K562 (cell line): ENCODE measurements around the gene BACE2.

Experiments used
- GTF2E2 ChIP-seq: fragments of 200-800 bp; sonication (Bioruptor generic); IDR thresholded peaks from 2 replicates; pipeline ENCODE4 v1.6.1; 2016; ENCODE audit warnings: missing genetic modification characterization, missing compliant biosample characterization
- TF ChIP-seq, protein P1 (sequence below): conservative IDR thresholded peaks from 2 replicates; pipeline ENCODE4 v1.6.1; 2011; ENCODE audit warnings: low read depth, mild to moderate bottlenecking, low read length; ENCODE audit not compliant: control insufficient read depth

DNA sequence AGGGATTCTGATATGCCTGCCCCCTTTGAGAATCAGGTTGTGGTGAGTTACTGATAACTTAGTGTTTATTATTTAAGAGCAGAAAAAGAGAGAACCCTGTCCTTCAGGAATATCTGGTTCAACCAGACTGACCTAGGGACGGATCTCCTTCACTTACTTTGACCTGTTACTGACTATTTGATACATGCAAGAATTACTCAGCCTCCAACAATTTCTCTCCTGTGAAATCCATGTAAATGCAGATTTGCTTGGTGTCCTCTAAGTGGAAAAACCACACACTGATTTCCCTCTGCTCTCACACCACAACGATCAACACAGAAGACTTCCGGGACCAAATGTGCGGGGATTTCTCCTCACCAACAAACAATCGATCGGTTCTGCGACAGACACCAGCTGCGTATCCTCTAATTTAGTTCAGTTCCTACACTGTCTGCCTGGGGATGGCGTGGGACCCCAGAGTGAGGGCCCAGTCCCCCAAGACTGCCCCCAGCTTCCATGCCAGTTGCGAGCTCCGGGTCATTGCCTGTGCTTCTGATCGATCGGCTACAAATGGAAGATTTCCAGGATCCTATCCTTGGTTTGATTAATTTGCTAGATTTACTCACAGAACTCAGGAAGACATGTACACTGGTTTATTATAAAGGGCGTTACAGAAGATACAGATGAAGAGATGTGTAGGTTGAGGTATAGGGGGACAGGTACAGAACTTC is 51.7 kb downstream of the BACE2 start:
- TF ChIP-seq GTF2E2 = no peak
- TF ChIP-seq, protein P1, sequence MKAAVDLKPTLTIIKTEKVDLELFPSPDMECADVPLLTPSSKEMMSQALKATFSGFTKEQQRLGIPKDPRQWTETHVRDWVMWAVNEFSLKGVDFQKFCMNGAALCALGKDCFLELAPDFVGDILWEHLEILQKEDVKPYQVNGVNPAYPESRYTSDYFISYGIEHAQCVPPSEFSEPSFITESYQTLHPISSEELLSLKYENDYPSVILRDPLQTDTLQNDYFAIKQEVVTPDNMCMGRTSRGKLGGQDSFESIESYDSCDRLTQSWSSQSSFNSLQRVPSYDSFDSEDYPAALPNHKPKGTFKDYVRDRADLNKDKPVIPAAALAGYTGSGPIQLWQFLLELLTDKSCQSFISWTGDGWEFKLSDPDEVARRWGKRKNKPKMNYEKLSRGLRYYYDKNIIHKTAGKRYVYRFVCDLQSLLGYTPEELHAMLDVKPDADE = no peak
